Naive thymus-derived CD4-positive, alpha-beta T cell (primary cell): ENCODE results near the gene TENM4. TPM values are rescaled to one million over a fixed set of nuclear protein-coding genes. Genes with fewer than 3 reads are reported as not detected.

Source experiments
- ATAC-seq: fragments of 150-1000 bp; cut with Tn5 transposase; 2 replicates; pipeline ENCODE4 v1.10.0; 2021; ENCODE audit warnings: mild to moderate bottlenecking, moderate library complexity
- CTCF ChIA-PET: fragments of 350-600 bp; sonication (Branson Sonifier 250); formaldehyde crosslinking; loops from one replicate; lab custom pipeline; 2021; ENCODE audit warnings: antibody characterized with exemption; lab: Charles Lee
- POLR2A ChIA-PET: fragments of 350-600 bp; sonication (Branson Sonifier 250); formaldehyde crosslinking; loops from one replicate; lab custom pipeline; 2021; ENCODE audit warnings: antibody characterized with exemption, inconsistent platforms; lab: Charles Lee
- DNase-seq, 9 donors: peaks; one replicate each; pipeline versions ENCODE4 v3.0.0 to v3.0.0-alpha.2; 2020 to 2022; ENCODE audit warnings: mixed read lengths in 1 of 9
- H3K27ac ChIP-seq: one replicate; pipeline ENCODE4 v1.7.0; 2013; ENCODE audit warnings: mild to moderate bottlenecking, low read depth, low read length, moderate library complexity
- H3K27me3 ChIP-seq, 2 donors: one replicate each; pipeline ENCODE4 v1.7.0; 2013; ENCODE audit warnings: low read length in 2 of 2, mild to moderate bottlenecking in 2 of 2, moderate library complexity in 2 of 2; ENCODE audit not compliant: control insufficient read depth in 2 of 2, insufficient read depth in 2 of 2
- H3K36me3 ChIP-seq, 3 experiments: 1 replicate in 2 of 3; 2 replicates in 1 of 3; pipeline ENCODE4 v1.7.0; 2013; ENCODE audit warnings: low read length in 3 of 3, mild to moderate bottlenecking in 3 of 3, moderate library complexity in 1 of 3; ENCODE audit not compliant: insufficient read depth in 3 of 3, control insufficient read depth in 2 of 3
- H3K4me1 ChIP-seq, 2 donors: one replicate each; pipeline ENCODE4 v1.7.0; 2013; ENCODE audit warnings: low read length in 2 of 2, mild to moderate bottlenecking in 2 of 2, moderate library complexity in 1 of 2; ENCODE audit not compliant: control insufficient read depth in 2 of 2, insufficient read depth in 2 of 2
- H3K4me3 ChIP-seq: 2 replicates; pipeline ENCODE4 v1.7.0; 2013; ENCODE audit warnings: mild to moderate bottlenecking, low read length
- H3K9me3 ChIP-seq, 3 experiments: 1 replicate in 2 of 3; 2 replicates in 1 of 3; pipeline ENCODE4 v1.7.0; 2013; ENCODE audit warnings: low read length in 3 of 3; ENCODE audit not compliant: control insufficient read depth in 2 of 3
- H3K27ac Mint-ChIP-seq, 9 donors: one replicate each; pipeline ENCODE4 v1.8.0; 2020 to 2022; ENCODE audit warnings: mixed read lengths in 9 of 9, mild to moderate bottlenecking in 8 of 9, moderate library complexity in 5 of 9, inconsistent platforms in 2 of 9
- H3K27me3 Mint-ChIP-seq, 5 donors: one replicate each; pipeline ENCODE4 v1.8.0; 2021 to 2022; ENCODE audit warnings: mixed read lengths in 5 of 5, mild to moderate bottlenecking in 1 of 5
- H3K36me3 Mint-ChIP-seq, 5 donors: one replicate each; pipeline ENCODE4 v1.8.0; 2020 to 2022; ENCODE audit warnings: mixed read lengths in 5 of 5, mild to moderate bottlenecking in 3 of 5, inconsistent platforms in 1 of 5
- H3K4me1 Mint-ChIP-seq, 7 donors: one replicate each; pipeline ENCODE4 v1.8.0; 2020 to 2022; ENCODE audit warnings: mixed read lengths in 7 of 7, mild to moderate bottlenecking in 3 of 7, inconsistent platforms in 1 of 7
- H3K4me3 Mint-ChIP-seq, 10 donors: one replicate each; pipeline ENCODE4 v1.8.0; 2020 to 2022; ENCODE audit warnings: mild to moderate bottlenecking in 10 of 10, mixed read lengths in 10 of 10, moderate library complexity in 6 of 10, inconsistent platforms in 2 of 10
- H3K9me3 Mint-ChIP-seq, 11 donors: one replicate each; pipeline ENCODE4 v1.8.0; 2020 to 2022; ENCODE audit warnings: mixed read lengths in 11 of 11, mild to moderate bottlenecking in 4 of 11, inconsistent platforms in 1 of 11, moderate library complexity in 1 of 11
- intact Hi-C, 2 donors: fragments of 100-400 bp; cut with micrococcal nuclease; formaldehyde crosslinking; loops; one replicate each; pipeline ENCODE4 v1.15.1; 2023
- polyA plus RNA-seq, 2 donors: library from polyadenylated mRNA; unstranded; fragments of 300-500 nt; fragmentation: Illumina TruSeq; gene quantifications; one replicate each; pipeline ENCODE4 v1.2.3, GENCODE V29; 2021
- total RNA-seq, 6 experiments: library from RNA in 5 of 6; stranded (reverse) in 5 of 6; gene quantifications; 1 replicate in 5 of 6; 2 replicates in 1 of 6; pipeline ENCODE4 v1.2.3 and lab custom pipeline; 2021 to 2026

TENM4 gene
- total and polyA plus RNA-seq, 7 experiments from 2014 or later = 0.32 to 0.47 TPM; not detected in 5

DNA sequence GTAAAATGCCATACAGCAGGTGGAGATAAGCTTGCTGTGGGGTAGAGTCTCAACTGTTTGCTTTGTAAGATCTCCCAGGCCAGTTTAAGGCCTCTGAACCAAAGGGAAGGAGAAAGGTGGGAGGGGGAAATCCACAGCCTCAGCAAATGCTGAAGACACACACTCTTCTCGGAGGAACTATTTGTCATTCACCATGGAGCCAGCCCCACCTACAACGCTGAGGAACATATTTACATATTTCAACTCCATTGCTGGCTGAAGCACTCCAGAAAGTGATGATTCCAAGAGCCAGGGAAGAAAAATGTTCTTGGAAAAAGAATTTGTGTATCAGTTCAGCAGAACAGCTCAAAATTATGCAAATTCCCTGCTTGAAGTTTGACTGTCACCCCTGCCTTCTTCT, 6.5 kb downstream of the TENM4 start:
- intact Hi-C loops = no loop called here
- ATAC-seq (no peak), DNase-seq (no peak)
- Histone ChIP-seq H3K27ac (no peak overlapping the region), H3K4me1 (no peaks in the 10 kb centered on the region), H3K4me3 (no peak overlapping the region), H3K9me3 (no peaks in the 10 kb centered on the region), H3K27me3 (peaks cover 0 to 4% of the 10 kb centered on the region in 2 donors), H3K36me3 (no peaks in the 10 kb centered on the region)
- H3K36me3 Mint-ChIP-seq = peaks cover 0 to 7% (median 0%) of the 10 kb centered on the region in 5 donors
- POLR2A ChIA-PET = no interaction called here
- H3K27me3 Mint-ChIP-seq = peaks cover 37 to 51% (median 45%) of the 10 kb centered on the region in 5 donors
- no peak overlapping the region for H3K4me3 Mint-ChIP-seq
- H3K4me1 Mint-ChIP-seq = peaks cover 0 to 12% (median 9%) of the 10 kb centered on the region in 7 donors
- peaks cover 0 to 5% (median 0%) of the 10 kb centered on the region in 11 donors for H3K9me3 Mint-ChIP-seq
- H3K27ac Mint-ChIP-seq = no peak overlapping the region
- CTCF ChIA-PET = no interaction called here

DNA sequence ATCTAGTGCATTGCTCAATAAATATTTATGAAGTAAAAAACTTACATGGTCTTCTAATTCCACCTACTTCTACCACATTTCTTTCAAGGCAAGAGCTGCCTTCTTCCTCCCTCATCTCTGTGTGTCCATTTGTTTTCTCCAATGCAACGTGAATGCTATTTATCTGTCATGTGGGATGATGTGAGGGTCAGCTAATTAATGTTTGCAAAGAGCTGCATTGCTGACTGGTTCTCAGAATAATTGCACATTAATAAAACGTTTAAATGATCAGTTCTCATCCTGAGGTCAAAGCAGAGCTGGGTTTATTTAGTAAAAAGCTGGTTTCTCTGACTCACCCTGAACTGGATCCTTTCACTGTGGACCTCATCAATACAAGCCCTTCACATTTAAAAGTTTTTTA, 8.7 kb downstream of the TENM4 start:
- H3K4me3 ChIP-seq = no peak overlapping the region
- H3K27ac ChIP-seq = no peak overlapping the region
- Mint-ChIP-seq H3K27ac (no peak overlapping the region), H3K27me3 (peaks cover 26 to 42% (median 36%) of the 10 kb centered on the region in 5 donors), H3K4me1 (peaks cover 0 to 4% (median 3%) of the 10 kb centered on the region in 7 donors), H3K9me3 (peaks cover 0 to 5% (median 0%) of the 10 kb centered on the region in 11 donors), H3K36me3 (peaks cover 0 to 7% (median 0%) of the 10 kb centered on the region in 5 donors), H3K4me3 (no peak overlapping the region)
- no peaks in the 10 kb centered on the region for H3K36me3 ChIP-seq
- DNase-seq (no peak), ATAC-seq (no peak)
- H3K4me1 ChIP-seq = no peaks in the 10 kb centered on the region
- intact Hi-C loops = no loop called here
- CTCF ChIA-PET = no interaction called here
- no peaks in the 10 kb centered on the region for H3K9me3 ChIP-seq
- POLR2A ChIA-PET = no interaction called here
- peaks cover 0 to 4% of the 10 kb centered on the region in 2 donors for H3K27me3 ChIP-seq

DNA sequence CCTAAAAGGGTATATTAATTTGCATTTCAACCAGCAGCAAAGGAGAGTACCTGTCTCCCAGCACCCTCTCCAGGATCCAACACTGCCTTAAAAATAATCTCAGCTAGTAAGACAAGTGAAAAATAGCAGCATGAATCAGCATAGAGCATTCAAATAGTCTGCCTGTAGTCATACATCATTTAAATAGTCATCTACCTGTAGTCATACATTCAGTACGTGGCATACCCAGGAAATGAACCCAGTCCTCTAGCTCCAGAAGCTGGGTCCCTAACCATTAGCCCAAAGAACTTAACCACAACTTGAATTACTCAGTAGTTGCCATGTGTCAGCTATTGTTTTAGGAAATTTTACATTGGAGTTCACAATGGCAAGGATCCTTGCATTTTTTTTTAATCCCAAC, 9.3 kb downstream of the TENM4 start:
- H3K4me1 Mint-ChIP-seq = no peaks in the 10 kb centered on the region
- H3K36me3 ChIP-seq = no peaks in the 10 kb centered on the region
- intact Hi-C loops = no loop called here
- H3K4me3 ChIP-seq = no peak overlapping the region
- ATAC-seq (no peak), DNase-seq (no peak)
- H3K36me3 Mint-ChIP-seq = peaks cover 0 to 7% (median 0%) of the 10 kb centered on the region in 5 donors
- H3K9me3 Mint-ChIP-seq = peaks cover 0 to 5% (median 1%) of the 10 kb centered on the region in 11 donors
- peaks cover 0 to 4% of the 10 kb centered on the region in 2 donors for H3K27me3 ChIP-seq
- H3K27ac ChIP-seq = no peak overlapping the region
- ChIA-PET POLR2A (no interaction called here), CTCF (no interaction called here)
- no peak overlapping the region for H3K27ac Mint-ChIP-seq
- peaks cover 20 to 36% (median 33%) of the 10 kb centered on the region in 5 donors for H3K27me3 Mint-ChIP-seq
- H3K4me1 ChIP-seq = no peaks in the 10 kb centered on the region
- H3K9me3 ChIP-seq = no peaks in the 10 kb centered on the region
- H3K4me3 Mint-ChIP-seq = no peak overlapping the region

DNA sequence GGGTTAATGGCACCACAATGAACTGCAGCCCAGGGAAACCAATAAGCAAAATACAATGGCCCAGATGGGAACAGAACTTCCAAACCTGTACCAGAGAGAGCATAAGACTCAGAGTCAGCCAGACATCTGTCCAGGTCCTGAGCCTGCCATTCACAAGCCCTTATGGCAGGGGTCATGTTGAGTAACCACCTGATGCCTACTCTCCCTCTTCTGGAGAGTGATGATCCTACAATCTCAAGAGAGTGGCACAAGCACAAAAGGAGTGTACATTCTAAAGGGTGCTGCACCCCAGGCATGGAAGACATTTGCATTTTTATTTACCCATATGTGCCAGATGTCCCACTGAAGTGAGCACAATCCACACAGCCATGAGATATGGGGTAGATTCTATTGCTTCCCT, 10.6 kb downstream of the TENM4 start:
- CTCF ChIA-PET = no interaction called here

DNA sequence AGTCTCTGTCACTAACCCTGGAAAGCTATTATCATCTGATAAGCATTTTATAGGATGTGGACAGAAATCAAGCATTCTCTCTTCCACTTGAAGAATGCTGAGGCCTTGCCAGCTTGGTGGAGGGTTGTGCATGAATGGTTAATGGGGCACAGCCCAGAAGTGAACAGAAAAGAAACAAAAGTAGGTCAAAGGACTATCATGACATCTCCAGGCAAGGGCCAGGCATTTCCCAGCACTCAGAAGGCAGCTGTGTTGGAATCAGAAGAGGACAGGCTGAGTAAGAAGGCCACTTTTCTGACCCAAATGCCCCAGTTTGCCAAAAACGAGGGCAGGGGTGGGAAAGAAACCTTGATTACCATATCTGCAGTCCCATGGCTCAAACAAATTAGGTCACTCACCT, 12.4 kb downstream of the TENM4 start:
- H3K27me3 ChIP-seq = no peaks in the 10 kb centered on the region
- CTCF ChIA-PET = no interaction called here

More for the DNA sequence above, 10.6 kb downstream of the TENM4 start:
- Histone ChIP-seq H3K27ac (no peak overlapping the region), H3K4me1 (no peaks in the 10 kb centered on the region), H3K9me3 (no peaks in the 10 kb centered on the region), H3K27me3 (no peaks in the 10 kb centered on the region), H3K36me3 (no peaks in the 10 kb centered on the region), H3K4me3 (no peak overlapping the region)
- Mint-ChIP-seq H3K36me3 (peaks cover 0 to 7% (median 0%) of the 10 kb centered on the region in 5 donors), H3K27me3 (peaks cover 12 to 28% (median 20%) of the 10 kb centered on the region in 5 donors), H3K4me1 (no peaks in the 10 kb centered on the region), H3K9me3 (peaks cover 0 to 10% (median under 1%) of the 10 kb centered on the region in 11 donors), H3K4me3 (no peak overlapping the region), H3K27ac (no peak overlapping the region)
- ATAC-seq = no peak
- no peak for DNase-seq
- intact Hi-C loops = no loop called here
- POLR2A ChIA-PET = no interaction called here

DNA sequence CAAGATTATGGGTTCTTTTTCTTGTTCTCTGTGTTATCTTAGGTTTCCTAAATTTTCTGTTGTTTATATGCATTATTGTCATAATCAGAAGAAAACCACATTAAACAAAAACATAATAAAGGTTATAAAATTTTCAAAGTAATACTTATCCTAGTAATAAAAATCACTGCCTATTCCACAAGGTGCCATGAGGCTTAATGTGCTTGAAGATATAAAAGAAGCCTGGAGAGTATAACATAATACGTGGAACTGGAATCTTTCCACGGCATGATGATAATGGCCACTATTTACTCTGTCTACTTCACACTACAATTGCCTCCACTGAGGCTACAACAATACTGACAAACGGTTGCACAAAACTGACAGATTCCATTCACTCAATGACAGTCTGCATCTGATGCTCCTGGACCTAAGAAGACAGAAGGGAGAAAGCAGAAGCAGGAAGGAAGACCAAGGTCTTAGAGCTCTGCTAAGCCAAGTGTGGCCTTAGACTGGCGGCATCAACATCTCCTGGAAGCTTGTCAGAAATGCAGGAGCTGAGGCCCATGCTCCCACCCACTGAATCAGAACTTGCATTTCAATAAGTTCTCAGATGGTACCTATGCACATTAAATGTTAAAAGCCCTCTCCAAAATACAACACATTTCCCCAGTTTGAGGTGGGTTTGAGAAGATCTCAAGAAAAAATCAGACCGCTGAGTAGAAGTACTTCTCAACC, 13.1 kb downstream of the TENM4 start:
- H3K4me3 ChIP-seq = no peak overlapping the region
- CTCF ChIA-PET = no interaction called here

More for the DNA sequence above, 12.4 kb downstream of the TENM4 start:
- H3K4me1 ChIP-seq = no peaks in the 10 kb centered on the region
- DNase-seq (no peak), ATAC-seq (no peak)
- H3K9me3 ChIP-seq = no peaks in the 10 kb centered on the region
- Mint-ChIP-seq H3K36me3 (no peaks in the 10 kb centered on the region), H3K27ac (no peak overlapping the region), H3K27me3 (peaks cover 0 to 10% (median 5%) of the 10 kb centered on the region in 5 donors), H3K4me1 (no peaks in the 10 kb centered on the region), H3K9me3 (peaks cover 0 to 10% (median 0%) of the 10 kb centered on the region in 11 donors), H3K4me3 (no peak overlapping the region)
- H3K4me3 ChIP-seq = no peak overlapping the region
- POLR2A ChIA-PET = no interaction called here
- intact Hi-C loops = no loop called here
- no peaks in the 10 kb centered on the region for H3K36me3 ChIP-seq
- no peak overlapping the region for H3K27ac ChIP-seq

DNA sequence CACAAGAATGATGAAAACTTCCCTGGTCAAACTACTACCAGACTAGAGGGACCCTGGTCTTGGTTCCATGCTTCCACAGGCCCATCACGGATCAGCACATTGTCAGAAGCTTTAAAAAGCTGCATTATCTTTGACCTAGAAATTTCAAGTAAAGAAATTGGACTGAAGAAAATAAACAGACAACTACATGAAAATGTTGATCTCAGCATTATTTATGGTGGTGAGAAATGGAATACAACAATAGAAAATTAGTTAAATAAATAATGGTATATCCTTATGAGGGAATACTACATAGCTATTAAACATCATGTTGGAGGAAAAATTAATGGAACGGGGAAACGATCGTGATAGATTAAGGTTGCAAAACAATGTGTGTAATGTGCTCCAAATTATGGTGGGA, 13.7 kb downstream of the TENM4 start:
- Mint-ChIP-seq H3K9me3 (peaks cover 0 to 10% (median 0%) of the 10 kb centered on the region in 11 donors), H3K27ac (no peak overlapping the region), H3K27me3 (peaks cover 0 to 6% (median 3%) of the 10 kb centered on the region in 5 donors), H3K4me3 (no peak overlapping the region), H3K36me3 (no peaks in the 10 kb centered on the region), H3K4me1 (no peaks in the 10 kb centered on the region)
- intact Hi-C loops = no loop called here
- DNase-seq (no peak), ATAC-seq (no peak)
- Histone ChIP-seq H3K27ac (no peak overlapping the region), H3K4me1 (no peaks in the 10 kb centered on the region), H3K4me3 (no peak overlapping the region), H3K9me3 (no peaks in the 10 kb centered on the region), H3K27me3 (no peaks in the 10 kb centered on the region), H3K36me3 (no peaks in the 10 kb centered on the region)
- POLR2A ChIA-PET = no interaction called here
- CTCF ChIA-PET = no interaction called here

More for the DNA sequence above, 13.1 kb downstream of the TENM4 start:
- no peak for DNase-seq
- Mint-ChIP-seq H3K9me3 (peaks cover 0 to 10% (median 0%) of the 10 kb centered on the region in 11 donors), H3K36me3 (no peaks in the 10 kb centered on the region), H3K4me3 (no peak overlapping the region), H3K4me1 (no peaks in the 10 kb centered on the region), H3K27ac (no peak overlapping the region), H3K27me3 (peaks cover 0 to 6% (median 0%) of the 10 kb centered on the region in 5 donors)
- Histone ChIP-seq H3K36me3 (no peaks in the 10 kb centered on the region), H3K4me1 (no peaks in the 10 kb centered on the region), H3K27ac (no peak overlapping the region), H3K9me3 (no peaks in the 10 kb centered on the region), H3K27me3 (no peaks in the 10 kb centered on the region)
- POLR2A ChIA-PET = no interaction called here
- no peak for ATAC-seq
- intact Hi-C loops = no loop called here
